Measurements from ENCODE around the gene FECH.

Gene FECH

DNA sequence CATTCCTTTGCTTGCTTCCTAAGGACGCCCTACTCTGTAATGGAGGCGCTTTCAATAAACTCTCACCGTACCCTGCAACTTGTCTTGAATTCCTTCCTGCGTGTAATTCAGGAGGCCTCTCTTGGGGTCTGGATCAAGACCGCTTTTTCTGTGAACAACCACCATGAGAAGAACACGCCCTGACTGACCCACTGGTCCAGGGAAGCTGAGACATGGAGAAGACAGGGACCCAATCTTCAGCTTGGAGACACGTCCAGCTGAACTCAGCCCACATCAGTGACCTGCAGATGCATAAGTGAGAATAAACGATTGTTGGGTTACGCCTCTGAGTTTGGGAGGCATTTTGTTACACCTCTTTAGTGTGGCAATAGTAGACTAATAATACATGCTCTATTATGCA is 42.9 kb upstream of the FECH start:
- CTCF ChIA-PET = interaction anchor here (1.1 to 2.2 kb wide), 9 partner anchors 9 to 506 kb away, joined by 3 to 7 read pairs (median 6); no protein-coding TSS in a partner anchor
- no peak overlapping the region; the same call in 1 of the 2 replicates for H3K4me3 ChIP-seq (ENCODE audit: low read depth, low read length)
- TF ChIP-seq, protein P1, sequence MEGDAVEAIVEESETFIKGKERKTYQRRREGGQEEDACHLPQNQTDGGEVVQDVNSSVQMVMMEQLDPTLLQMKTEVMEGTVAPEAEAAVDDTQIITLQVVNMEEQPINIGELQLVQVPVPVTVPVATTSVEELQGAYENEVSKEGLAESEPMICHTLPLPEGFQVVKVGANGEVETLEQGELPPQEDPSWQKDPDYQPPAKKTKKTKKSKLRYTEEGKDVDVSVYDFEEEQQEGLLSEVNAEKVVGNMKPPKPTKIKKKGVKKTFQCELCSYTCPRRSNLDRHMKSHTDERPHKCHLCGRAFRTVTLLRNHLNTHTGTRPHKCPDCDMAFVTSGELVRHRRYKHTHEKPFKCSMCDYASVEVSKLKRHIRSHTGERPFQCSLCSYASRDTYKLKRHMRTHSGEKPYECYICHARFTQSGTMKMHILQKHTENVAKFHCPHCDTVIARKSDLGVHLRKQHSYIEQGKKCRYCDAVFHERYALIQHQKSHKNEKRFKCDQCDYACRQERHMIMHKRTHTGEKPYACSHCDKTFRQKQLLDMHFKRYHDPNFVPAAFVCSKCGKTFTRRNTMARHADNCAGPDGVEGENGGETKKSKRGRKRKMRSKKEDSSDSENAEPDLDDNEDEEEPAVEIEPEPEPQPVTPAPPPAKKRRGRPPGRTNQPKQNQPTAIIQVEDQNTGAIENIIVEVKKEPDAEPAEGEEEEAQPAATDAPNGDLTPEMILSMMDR (IDR thresholded peaks at IDR 0.05; ENCODE audit: insufficient read depth, low read length, missing control alignments) = no peak
- POLR2A ChIA-PET = no interaction called here
- no peak for DNase-seq (ENCODE audit: low read depth, low spot score)

DNA sequence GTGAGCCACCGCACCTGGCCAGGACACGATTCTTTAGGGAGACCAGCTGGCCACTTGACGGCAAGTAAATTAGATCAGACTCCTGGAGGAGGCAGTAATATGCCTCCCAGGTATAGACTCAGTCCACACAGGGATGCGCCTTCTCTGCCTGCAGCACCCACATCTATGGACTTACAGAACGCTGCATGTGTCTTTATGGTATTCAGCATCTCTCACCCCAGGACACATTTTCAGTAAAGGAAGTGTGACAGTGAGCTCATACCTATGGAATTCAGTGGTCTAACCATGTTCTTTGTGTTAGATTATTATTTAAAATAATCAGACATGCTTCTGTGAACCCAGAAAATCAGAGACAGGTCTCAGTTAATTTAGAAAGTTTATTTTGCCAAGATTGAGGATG is 41.0 kb upstream of the FECH start:
- no peak overlapping the region for H3K4me3 ChIP-seq (ENCODE audit: low read depth, low read length)
- DNase-seq (ENCODE audit: low read depth, low spot score) = no peak
- POLR2A ChIA-PET = interaction anchor here (0.5 kb wide), 1 partner anchor 62 kb away, joined by 3 read pairs; no protein-coding TSS in a partner anchor
- TF ChIP-seq, protein P1 (IDR thresholded peaks at IDR 0.05; ENCODE audit: insufficient read depth, low read length, missing control alignments) = no peak
- CTCF ChIA-PET = no interaction called here

DNA sequence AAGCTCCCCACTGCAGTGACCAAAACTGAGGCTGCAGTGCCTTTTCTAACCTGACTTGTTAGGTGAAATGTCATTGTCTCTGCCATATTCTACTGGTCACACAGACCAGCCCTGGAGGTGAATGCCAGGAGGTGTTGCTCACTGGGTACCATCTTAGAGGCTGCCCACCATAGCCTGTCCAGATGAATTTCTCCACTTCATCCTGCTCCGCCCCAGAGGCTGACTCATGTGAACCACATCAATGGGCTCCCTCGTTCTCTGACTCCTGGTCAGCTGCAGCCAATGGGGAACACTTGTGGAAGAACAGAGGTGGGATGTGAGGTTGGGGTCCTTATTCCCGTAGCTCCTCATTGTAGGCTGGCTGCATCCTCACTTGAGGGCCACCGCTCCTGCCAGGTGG is 38.5 kb upstream of the FECH start:
- ChIA-PET POLR2A (no interaction called here), CTCF (no interaction called here)
- DNase-seq (ENCODE audit: low read depth, low spot score) = no peak
- H3K4me3 ChIP-seq (ENCODE audit: low read depth, low read length) = no peak overlapping the region
- TF ChIP-seq, protein P1 (IDR thresholded peaks at IDR 0.05; ENCODE audit: insufficient read depth, low read length, missing control alignments) = no peak

DNA sequence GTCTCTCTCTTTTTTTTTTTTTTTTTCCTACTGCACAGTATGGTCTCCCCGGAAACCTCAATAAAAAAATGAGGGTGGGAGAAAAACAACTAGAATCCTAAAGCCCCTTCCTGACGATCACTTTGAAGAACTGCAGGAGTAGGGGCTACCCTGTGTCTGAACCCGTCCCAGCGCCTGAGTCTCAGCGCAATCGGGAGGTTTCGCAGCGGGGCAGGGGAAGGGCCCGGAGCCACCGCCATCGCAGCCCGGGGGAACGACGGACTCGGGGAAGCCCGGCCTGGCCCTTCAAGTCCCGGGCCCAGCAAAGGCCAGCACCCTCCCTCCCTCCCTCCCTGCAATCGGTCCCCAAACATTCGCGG is 34.7 kb upstream of the FECH start:
- ChIA-PET POLR2A (interaction anchor here (0.7 to 1.4 kb wide), 2 partner anchors 14 to 21 kb away, joined by 4 read pairs; no protein-coding TSS in a partner anchor), CTCF (interaction anchor here (2.1 kb wide), 1 partner anchor 501 kb away, joined by 7 read pairs; no protein-coding TSS in a partner anchor)
- TF ChIP-seq, protein P1 (IDR thresholded peaks at IDR 0.05; ENCODE audit: insufficient read depth, low read length, missing control alignments) = no peak
- no peak for DNase-seq (ENCODE audit: low read depth, low spot score)
- peak overlapping the region; percentile 72 for H3K4me3 ChIP-seq (ENCODE audit: low read depth, low read length)

DNA sequence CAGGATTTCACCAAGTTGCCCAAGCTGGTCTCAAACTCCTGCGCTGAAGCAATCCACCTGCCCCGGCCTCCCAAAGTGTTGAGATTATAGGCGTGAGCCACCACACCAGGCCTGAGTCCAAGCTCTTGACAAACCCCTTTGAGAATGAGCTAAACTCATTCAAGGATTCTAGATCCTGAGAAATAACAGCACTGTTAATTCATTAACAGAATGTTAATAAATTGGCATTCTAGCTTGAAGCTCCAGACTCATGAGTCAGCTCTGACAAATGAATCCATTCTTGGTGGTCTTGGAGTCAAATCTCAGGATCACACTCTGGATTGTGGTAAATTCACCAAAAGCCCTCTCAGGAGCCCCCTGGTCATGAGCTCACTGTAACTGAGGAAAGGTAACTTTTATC is 33.4 kb upstream of the FECH start:
- TF ChIP-seq, protein P1 (IDR thresholded peaks at IDR 0.05; ENCODE audit: insufficient read depth, low read length, missing control alignments) = no peak
- ChIA-PET CTCF (interaction anchor here (0.9 to 1.0 kb wide), 2 partner anchors 10 to 13 kb away, joined by 4 read pairs; no protein-coding TSS in a partner anchor), POLR2A (interaction anchor here (0.5 kb wide), 1 partner anchor 21 kb away, joined by 3 read pairs; no protein-coding TSS in a partner anchor)
- H3K4me3 ChIP-seq (ENCODE audit: low read depth, low read length) = no peak overlapping the region
- DNase-seq (ENCODE audit: low read depth, low spot score) = no peak

DNA sequence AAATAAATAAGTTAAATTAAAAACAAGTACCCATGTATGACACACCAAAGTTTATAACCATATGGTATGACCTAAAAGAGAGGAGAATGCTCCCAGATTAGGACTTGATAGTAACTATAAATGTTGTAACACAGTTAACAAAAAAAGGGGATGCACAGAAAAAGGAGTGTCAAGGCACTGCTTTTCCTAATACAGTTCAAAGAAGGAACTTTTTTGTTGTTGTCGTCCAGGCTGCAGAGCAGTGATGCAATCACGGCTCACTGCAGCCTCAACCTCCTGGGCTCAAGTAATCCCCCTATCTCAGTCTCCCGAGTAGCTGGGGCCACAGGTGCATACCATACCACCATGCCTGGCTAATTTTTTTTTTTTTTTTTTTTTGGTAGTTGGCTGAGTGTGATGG is 32.4 kb upstream of the FECH start:
- POLR2A ChIA-PET = no interaction called here
- TF ChIP-seq, protein P1 (IDR thresholded peaks at IDR 0.05; ENCODE audit: insufficient read depth, low read length, missing control alignments) = no peak
- DNase-seq (ENCODE audit: low read depth, low spot score) = no peak
- H3K4me3 ChIP-seq (ENCODE audit: low read depth, low read length) = no peak overlapping the region
- CTCF ChIA-PET = interaction anchor here (0.9 kb wide), 1 partner anchor 11 kb away, joined by 4 read pairs; no protein-coding TSS in a partner anchor
